OCI-LY1 (cell line): ENCODE results near the gene EFCAB13.

Source experiments
- H2AFZ ChIP-seq: fragments of 200-600 bp; sonication (generic), shearing (Covaris generic); 2 replicates; pipeline ENCODE4 v1.6.0; 2014; ENCODE audit warnings: antibody characterized with exemption, mild to moderate bottlenecking, low read length
- H3F3A ChIP-seq: fragments of 200-600 bp; sonication (generic), shearing (Covaris generic); 2 replicates; pipeline ENCODE4 v1.6.0; 2014; ENCODE audit warnings: mild to moderate bottlenecking, antibody characterized with exemption, low read length, moderate library complexity; ENCODE audit not compliant: insufficient read depth
- H3K27ac ChIP-seq: fragments of 200-600 bp; sonication (generic); 2 replicates; pipeline ENCODE4 v1.5.1; 2014; ENCODE audit warnings: low read length, mixed run types, mild to moderate bottlenecking, low read depth; ENCODE audit not compliant: poor library complexity, severe bottlenecking
- H3K27me3 ChIP-seq: fragments of 200-600 bp; sonication (generic); 2 replicates; pipeline ENCODE4 v1.6.0; 2014; ENCODE audit warnings: antibody characterized with exemption, mild to moderate bottlenecking, low read length, moderate library complexity; ENCODE audit not compliant: insufficient read depth
- H3K36me3 ChIP-seq: fragments of 200-600 bp; sonication (generic); 2 replicates; pipeline ENCODE4 v1.6.1; 2014; ENCODE audit warnings: mild to moderate bottlenecking, antibody characterized with exemption, low read length, moderate library complexity, mixed read lengths; ENCODE audit not compliant: insufficient read depth
- H3K4me1 ChIP-seq: fragments of 200-600 bp; sonication (generic); 2 replicates; pipeline ENCODE4 v1.5.1; 2014; ENCODE audit warnings: mild to moderate bottlenecking, low read length, moderate library complexity; ENCODE audit not compliant: insufficient read depth, severe bottlenecking
- H3K4me2 ChIP-seq: fragments of 200-600 bp; sonication (generic), shearing (Covaris generic); 2 replicates; pipeline ENCODE4 v1.6.1; 2014; ENCODE audit warnings: low read length
- H3K4me3 ChIP-seq: fragments of 200-600 bp; sonication (generic); 2 replicates; pipeline ENCODE4 v1.5.1; 2014; ENCODE audit warnings: low read length, low read depth, mild to moderate bottlenecking, mixed read lengths; ENCODE audit not compliant: poor library complexity, severe bottlenecking
- H3K79me2 ChIP-seq: fragments of 200-600 bp; shearing (Covaris generic); 2 replicates; pipeline ENCODE4 v1.6.1; 2016; ENCODE audit warnings: mixed run types, low read length, mixed read lengths; ENCODE audit not compliant: insufficient read depth
- H3K9ac ChIP-seq: fragments of 200-600 bp; sonication (generic), shearing (Covaris generic); 2 replicates; pipeline ENCODE4 v1.6.1; 2014; ENCODE audit warnings: mild to moderate bottlenecking, low read length, mixed read lengths
- H3K9me2 ChIP-seq: fragments of 200-600 bp; sonication (generic), shearing (Covaris generic); 2 replicates; pipeline ENCODE4 v1.6.1; 2014; ENCODE audit warnings: low read depth, mild to moderate bottlenecking, low read length, mixed read lengths
- H3K9me3 ChIP-seq: fragments of 200-600 bp; shearing (Covaris generic); 2 replicates; pipeline ENCODE4 v1.6.1; 2014; ENCODE audit warnings: low read length, mixed read lengths
- H4K20me1 ChIP-seq: fragments of 200-600 bp; sonication (generic), shearing (Covaris generic); 2 replicates; pipeline ENCODE4 v1.6.0; 2016; ENCODE audit warnings: mild to moderate bottlenecking, low read length; ENCODE audit not compliant: insufficient read depth
- EZH2 ChIP-seq: fragments of 200-600 bp; sonication (generic), shearing (Covaris generic); IDR thresholded peaks from 2 replicates; pipeline ENCODE4 v1.8.0; 2017; ENCODE audit warnings: borderline replicate concordance, mixed run types, mild to moderate bottlenecking, antibody characterized with exemption, low read length, moderate library complexity, mixed read lengths
- TF ChIP-seq, protein P1 (sequence below): fragments of 200-600 bp; sonication (generic), shearing (Covaris generic); IDR thresholded peaks from 2 replicates; pipeline ENCODE4 v1.5.1; 2017; ENCODE audit warnings: mild to moderate bottlenecking, antibody characterized with exemption, low read length, moderate library complexity, mixed read lengths

The EFCAB13 gene

DNA sequence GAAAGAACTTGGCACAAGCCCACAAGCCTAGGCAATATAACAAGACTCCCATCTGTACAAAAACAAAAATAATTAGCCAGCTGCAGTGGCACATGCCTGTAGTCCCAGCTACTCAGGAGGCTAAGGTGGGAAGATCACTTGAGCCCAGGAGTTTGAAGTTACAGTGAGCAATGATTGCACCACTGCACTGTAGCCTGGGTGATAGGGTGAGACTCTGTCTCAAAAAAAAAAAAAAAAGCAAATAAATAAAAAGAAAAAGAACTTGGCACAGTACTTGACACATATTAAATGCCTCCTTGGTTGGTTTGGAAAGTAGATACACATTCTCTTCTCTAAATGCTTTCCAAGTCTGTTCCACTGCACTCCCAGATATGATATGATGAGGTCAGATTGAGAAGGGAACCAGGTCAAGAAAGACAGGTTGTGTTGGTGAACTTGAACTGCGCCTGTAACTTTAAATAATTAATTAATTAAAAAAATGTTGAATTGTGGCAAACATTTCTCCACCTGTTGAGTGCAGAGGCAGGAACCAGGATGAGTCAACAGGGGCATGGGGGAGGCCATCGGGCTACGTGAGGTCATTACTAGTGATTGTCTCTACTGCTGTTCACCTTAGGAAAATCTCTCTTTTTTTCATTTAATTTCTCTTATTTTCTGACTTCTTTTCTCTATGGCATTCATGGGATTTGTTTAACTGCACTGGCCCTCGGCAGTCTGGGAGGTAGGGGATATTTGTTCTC is 25.9 kb upstream of the EFCAB13 start:
- H3K9me3 ChIP-seq: no peaks in the 10 kb centered on the region
- no peaks in the 10 kb centered on the region for H3K79me2 ChIP-seq
- H3K36me3 ChIP-seq: no peaks in the 10 kb centered on the region

GRCh38 chr17:47298712-47299111 is 25.0 kb upstream of the EFCAB13 start:
- no peaks in the 10 kb centered on the region; the same call in 1 of the 2 replicates for H3K27me3 ChIP-seq
- no peaks in the 10 kb centered on the region for H3K4me1 ChIP-seq
- no peak overlapping the region for H3K9ac ChIP-seq
- no peaks in the 10 kb centered on the region for H4K20me1 ChIP-seq
- H3K27ac ChIP-seq: no peak overlapping the region
- TF ChIP-seq EZH2: no peak
- no peaks in the 10 kb centered on the region for H3K9me2 ChIP-seq
- H3K79me2 ChIP-seq: no peaks in the 10 kb centered on the region
- no peaks in the 10 kb centered on the region for H3F3A ChIP-seq
- no peak overlapping the region for H3K4me3 ChIP-seq
- no peaks in the 10 kb centered on the region for H3K36me3 ChIP-seq
- H3K4me2 ChIP-seq: no peak overlapping the region
- H3K9me3 ChIP-seq: no peaks in the 10 kb centered on the region
- H2AFZ ChIP-seq: no peak overlapping the region

More for the DNA sequence above, 25.9 kb upstream of the EFCAB13 start:
- Histone ChIP-seq H3K27me3 (no peaks in the 10 kb centered on the region; the same call in 1 of the 2 replicates), H3K4me2 (no peak overlapping the region), H3K4me1 (no peaks in the 10 kb centered on the region), H2AFZ (no peak overlapping the region), H3K9me2 (no peaks in the 10 kb centered on the region), H3F3A (no peaks in the 10 kb centered on the region), H3K9ac (no peak overlapping the region), H3K4me3 (no peak overlapping the region), H3K27ac (no peak overlapping the region), H4K20me1 (no peaks in the 10 kb centered on the region)
- no peak for TF ChIP-seq EZH2
- TF ChIP-seq, protein P1, sequence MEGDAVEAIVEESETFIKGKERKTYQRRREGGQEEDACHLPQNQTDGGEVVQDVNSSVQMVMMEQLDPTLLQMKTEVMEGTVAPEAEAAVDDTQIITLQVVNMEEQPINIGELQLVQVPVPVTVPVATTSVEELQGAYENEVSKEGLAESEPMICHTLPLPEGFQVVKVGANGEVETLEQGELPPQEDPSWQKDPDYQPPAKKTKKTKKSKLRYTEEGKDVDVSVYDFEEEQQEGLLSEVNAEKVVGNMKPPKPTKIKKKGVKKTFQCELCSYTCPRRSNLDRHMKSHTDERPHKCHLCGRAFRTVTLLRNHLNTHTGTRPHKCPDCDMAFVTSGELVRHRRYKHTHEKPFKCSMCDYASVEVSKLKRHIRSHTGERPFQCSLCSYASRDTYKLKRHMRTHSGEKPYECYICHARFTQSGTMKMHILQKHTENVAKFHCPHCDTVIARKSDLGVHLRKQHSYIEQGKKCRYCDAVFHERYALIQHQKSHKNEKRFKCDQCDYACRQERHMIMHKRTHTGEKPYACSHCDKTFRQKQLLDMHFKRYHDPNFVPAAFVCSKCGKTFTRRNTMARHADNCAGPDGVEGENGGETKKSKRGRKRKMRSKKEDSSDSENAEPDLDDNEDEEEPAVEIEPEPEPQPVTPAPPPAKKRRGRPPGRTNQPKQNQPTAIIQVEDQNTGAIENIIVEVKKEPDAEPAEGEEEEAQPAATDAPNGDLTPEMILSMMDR: no peak

GRCh38 chr17:47299239-47299910 is 24.4 kb upstream of the EFCAB13 start:
- H3K4me1 ChIP-seq: no peaks in the 10 kb centered on the region
- H3K27me3 ChIP-seq: no peaks in the 10 kb centered on the region; the same call in 1 of the 2 replicates
- no peak overlapping the region for H3K4me3 ChIP-seq
- no peaks in the 10 kb centered on the region for H3F3A ChIP-seq
- no peak overlapping the region for H2AFZ ChIP-seq
- H4K20me1 ChIP-seq: no peaks in the 10 kb centered on the region
- no peak overlapping the region for H3K4me2 ChIP-seq
- H3K79me2 ChIP-seq: no peaks in the 10 kb centered on the region
- TF ChIP-seq, protein P1: no peak
- TF ChIP-seq EZH2: no peak
- H3K27ac ChIP-seq: no peak overlapping the region
- H3K9me3 ChIP-seq: no peaks in the 10 kb centered on the region
- H3K36me3 ChIP-seq: no peaks in the 10 kb centered on the region
- no peak overlapping the region for H3K9ac ChIP-seq
- no peaks in the 10 kb centered on the region for H3K9me2 ChIP-seq
